HT1080 (cell line): Measurements from ENCODE around the gene CYTH1. TPM values are rescaled to one million over a fixed set of nuclear protein-coding genes. Genes with fewer than 3 reads are reported as not detected.
"Not testable (repeated sequence)": the region's sequence is repeated elsewhere in the genome, so short reads cannot be mapped to it uniquely, and the experiment has no call there.

ENCODE experiments used
- DNase-seq: peaks from one replicate; pipeline ENCODE4 v3.0.0-alpha.2; 2015; ENCODE audit warnings: low read depth
- total RNA-seq: library from RNA; depleted of rRNA; stranded (reverse); fragments of >200 nt; shearing (Covaris generic); gene quantifications from 2 replicates; pipeline ENCODE4 v1.2.3, GENCODE V29; 2014

CYTH1 gene
- total RNA-seq, 1 experiment from 2014 or later = 13.4 TPM

DNA sequence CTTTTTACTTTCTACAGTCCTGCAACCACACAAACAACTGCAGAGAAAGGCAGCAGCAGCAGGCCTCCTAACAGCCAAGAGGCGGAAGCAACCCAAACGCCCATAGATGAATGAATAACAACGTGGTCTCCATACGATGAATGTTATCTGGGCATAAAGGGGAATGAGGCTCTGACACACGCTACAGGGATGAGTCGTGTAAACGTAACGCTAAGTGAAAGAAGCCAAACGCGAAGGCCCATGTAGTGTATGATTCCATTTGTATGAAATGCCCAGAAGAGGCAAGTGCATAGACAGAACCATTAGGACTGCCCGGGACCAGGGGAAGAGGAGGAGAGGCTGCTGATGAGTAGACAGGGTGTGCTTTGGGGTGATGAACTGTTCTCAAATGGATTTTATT lies 110.1 kb downstream of the CYTH1 start:
- DNase-seq = peak; percentile 13

GRCh38 chr17:78671726-78672001 lies 110.4 kb downstream of the CYTH1 start:
- DNase-seq = not testable (repeated sequence)

GRCh38 chr17:78670850-78671725 lies 111.0 kb downstream of the CYTH1 start:
- DNase-seq = no peak

- DNase-seq = no peak
Observed at GRCh38 chr17:78669975-78670518, 112.0 kb downstream of the CYTH1 start.

GRCh38 chr17:78669256-78669974 lies 112.7 kb downstream of the CYTH1 start:
- no peak for DNase-seq

- DNase-seq = no peak
Observed at GRCh38 chr17:78668847-78669246, 113.2 kb downstream of the CYTH1 start.

- DNase-seq = no peak
Observed at GRCh38 chr17:78667741-78668640, 114.1 kb downstream of the CYTH1 start.

DNA sequence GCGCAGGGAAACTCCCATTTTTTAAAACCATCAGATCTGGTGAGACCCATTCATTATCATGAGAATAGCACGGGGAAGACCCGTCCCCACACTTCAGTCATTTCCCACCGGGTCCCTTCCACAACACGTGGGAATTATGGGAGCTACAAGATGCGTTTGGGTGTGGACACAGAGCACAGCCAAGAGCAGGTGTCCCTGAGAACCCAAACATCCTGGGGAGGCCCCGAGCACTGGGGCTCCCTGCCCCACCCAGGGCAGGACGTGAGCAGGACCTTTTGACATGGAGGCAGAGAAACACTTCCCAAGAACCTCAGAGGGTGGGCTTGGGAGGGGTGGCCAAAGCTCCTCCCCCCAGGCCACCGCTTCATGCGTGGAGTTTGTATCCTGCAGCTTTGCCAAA lies 115.0 kb downstream of the CYTH1 start:
- no peak for DNase-seq

DNA sequence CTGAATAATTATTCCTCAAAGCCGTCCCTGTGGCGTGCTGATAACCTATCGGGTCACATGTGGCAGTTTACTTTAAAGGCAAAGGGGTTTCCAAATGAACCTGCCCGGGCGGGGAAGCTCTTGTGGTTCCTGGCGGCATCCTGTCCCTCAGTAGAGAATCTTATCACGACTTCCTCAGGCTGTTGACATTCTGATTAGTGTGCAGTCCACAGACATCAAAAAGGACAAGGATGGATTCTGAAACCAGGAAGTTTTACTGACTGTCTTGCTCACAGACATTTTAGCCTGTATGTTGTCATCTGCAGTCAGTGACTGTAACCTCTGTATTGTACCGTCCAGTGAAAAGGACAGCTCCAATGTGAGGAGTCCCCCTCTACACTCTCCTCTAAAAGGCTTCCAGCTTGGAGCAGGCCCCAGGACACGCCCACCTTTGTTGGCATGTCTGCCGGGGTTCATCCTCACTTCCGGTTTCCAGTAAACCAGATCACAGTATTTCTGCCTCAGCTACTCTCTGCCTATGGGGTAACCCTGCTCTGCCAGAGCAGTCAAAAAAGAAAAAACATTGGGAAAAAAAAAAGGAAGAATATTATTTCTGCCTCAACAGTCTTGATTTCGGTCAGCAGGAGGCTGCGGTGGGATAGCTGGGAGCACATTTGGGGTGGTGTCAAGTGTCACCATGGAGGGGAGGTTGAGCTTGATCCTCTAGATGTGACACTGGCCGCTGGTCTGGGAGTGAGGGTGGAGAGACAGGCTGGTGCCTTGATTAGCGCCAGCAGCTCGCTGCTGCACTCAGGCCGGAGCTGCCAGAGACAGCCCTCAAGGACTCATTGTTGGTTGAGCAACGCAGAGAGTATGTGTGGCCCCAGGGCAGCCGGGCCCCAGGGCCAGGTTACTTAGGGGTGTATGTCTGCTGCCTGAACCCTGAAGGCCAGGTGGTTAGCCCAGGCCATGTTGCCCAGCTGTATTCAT lies 115.8 kb downstream of the CYTH1 start:
- no peak for DNase-seq

DNA sequence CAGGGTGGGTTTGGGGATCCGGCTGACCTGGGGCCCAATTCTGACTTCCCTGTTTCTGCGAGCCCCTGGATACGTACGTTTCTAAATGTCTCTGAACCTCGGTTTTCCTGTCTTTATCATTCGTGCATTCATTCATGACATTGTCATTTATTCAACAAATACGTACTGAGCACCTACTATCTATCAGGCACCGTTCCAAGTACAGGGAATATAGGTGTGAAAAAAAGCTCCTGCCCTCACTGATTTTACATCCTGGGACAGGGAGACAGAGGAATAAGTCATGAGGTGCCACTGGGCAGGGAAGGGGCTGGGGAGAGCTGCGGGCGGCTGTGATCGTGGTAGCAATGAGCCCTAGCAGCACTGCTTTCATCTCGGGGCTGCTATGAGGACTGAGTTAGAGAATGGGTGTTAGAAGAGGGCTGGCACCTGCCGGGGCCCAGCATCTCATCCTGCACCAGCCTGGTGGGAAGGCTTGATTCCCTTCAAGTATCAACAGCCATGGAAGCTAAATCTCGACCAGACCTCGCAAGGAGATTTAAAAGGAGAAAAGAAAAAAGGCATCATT lies 116.6 kb downstream of the CYTH1 start:
- no peak for DNase-seq

DNA sequence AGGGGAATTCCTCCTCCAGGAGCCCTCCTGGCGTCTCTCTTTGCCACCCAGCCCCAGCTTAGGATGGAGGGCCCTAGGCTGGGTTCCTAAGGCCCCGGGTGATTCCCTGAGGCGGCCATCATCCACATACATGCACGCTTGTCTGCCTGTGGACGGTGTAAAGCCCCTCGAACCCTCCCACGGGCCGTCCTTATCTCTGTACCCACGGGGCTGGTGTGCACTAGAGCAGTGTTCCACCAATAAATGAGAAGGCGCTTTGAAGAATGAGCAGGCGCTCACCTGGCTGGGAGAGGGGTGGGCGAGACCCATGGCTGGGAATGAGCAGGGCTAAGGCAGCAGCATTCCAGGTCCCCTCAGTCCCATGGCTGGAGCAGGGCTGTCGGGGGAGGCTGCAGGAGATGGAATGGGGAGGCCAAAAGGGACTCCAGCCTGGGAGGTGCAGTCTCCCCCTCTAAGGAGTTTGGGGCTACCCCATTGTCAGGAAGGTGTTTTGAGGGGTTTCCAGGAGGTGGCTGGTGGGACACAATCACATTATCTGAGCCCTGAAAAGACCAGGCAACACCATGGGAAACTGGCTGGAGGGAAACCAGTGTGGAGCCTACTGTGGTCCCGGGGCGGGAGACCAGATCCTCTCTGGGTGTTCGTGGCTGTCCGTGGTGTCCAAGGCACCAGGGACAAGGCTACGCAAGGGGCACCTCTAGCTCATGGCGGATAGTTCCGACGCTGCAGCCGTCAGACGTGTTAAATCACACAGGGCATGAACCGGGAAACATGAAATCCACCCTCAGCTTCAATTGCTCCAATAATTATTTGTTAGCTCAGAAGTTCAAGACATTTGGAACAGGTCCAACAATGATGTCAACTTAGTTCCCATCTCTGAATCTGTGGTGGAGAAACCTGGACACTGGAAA lies 117.3 kb downstream of the CYTH1 start:
- no peak for DNase-seq

DNA sequence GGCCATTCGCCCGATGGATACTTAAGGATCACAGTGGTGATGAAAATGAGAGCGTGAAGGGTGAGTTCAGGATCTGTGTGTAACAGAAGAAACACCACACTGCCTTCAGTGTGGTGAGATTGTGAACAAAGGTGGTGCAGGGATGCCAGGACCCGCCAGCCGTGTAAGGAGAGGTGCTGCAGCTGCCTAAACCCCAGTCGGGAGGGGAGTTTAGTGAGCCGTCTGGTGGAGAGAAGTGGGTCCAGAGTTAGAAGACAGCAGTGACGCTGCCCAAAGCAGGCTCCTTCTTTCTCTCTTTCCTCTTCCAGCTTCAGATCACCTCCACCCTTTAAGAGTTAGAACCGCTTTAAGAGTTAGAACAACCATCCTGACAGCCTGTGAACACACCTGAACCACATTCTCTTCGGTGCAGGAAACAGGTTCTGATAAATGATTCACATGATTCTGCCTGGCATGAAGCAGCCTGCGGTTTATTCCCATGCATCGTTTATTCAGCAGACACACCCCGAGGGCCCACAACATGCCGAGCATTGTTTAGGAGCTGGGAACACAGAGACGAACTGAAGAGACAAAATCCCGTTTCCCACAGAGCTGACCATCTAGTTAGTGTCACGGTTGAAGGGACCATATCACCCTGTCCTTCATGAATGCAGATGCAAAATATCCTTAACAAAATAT lies 120.8 kb downstream of the CYTH1 start:
- peak; percentile 36 for DNase-seq

DNA sequence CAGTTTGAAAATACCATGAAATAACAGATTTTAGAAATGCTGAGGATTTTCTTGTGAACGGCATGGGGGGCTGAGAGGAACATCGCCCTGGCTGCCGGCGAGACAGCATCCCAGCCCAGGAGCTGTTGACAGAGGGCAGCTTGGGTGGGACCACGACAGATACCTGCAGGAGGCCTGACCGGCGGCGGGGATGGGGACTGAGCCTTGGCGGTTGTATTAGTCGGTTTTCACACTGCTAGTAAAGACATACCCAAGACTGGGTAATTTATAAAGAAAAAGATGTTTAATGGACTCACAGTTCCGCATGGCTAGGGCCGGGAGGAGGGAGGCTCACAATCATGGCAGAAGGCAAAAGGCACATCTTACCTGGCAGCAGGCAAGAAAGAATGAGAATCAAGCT lies 122.5 kb downstream of the CYTH1 start:
- DNase-seq = no peak

- no peak for DNase-seq
Observed at GRCh38 chr17:78658281-78658785, 123.7 kb downstream of the CYTH1 start.

DNA sequence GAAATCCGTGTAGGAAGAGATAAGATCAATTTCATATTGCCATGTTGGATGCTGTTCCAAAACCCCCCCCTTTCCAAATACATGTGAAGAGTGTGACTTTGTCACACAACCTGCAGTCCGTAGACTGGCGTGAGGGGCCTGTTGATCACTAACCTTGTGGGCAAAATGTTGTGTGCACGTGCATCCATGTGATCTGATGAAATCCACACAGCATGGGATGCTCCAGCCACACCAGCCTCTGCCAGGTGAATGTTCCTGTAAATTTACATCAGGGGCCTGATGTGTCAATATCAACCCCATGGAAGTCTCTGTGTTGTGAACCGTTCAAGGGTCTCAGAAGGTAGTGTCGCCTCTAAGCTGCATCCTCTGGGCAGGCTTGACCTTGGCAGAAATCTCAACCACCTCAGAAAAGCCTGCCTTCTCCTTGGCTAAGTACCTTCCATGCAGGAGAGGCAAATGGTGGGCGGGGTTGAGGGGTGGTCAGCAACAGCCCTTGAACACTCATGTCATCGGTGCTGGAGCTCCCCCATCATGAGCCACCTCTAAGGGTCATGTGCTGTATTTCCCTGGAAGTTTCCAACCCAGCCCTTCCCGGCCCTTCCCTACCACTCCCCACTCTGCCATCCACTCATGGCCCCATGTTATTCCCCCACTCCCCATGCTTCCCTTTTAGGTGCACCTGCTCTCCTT lies 126.7 kb downstream of the CYTH1 start:
- DNase-seq = no peak

- DNase-seq = no peak
Observed at GRCh38 chr17:78654325-78654724, 127.7 kb downstream of the CYTH1 start.

GRCh38 chr17:78653382-78653781 lies 128.7 kb downstream of the CYTH1 start:
- DNase-seq = peak; percentile 32

DNA sequence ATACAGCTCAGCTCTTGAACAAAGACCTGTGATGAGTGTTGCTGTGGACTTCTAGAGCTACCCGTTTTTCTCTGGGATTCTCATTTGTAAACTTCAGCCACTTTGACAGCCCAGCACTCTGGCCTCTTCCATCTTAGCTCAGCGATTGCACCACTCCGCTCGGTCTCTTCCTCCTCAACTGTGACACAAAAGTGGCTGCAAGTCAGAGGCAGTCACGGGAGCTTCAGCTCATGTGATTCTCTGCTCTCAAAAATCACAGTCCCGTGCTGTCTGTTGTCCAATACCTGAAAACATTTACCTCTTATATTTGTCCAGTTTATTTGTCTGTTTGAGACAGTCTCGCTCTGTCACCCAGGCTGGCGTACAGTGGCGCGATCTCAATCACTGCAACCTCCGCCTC lies 129.2 kb downstream of the CYTH1 start:
- DNase-seq = no peak
